ENCODE results near the gene PNPLA3.

The PNPLA3 gene

GRCh38 chr22:43956805-43957463 is 33.3 kb downstream of the PNPLA3 start:
- DNase-seq (ENCODE audit: low spot score): no peak

- DNase-seq (ENCODE audit: low spot score): no peak
Observed at GRCh38 chr22:43957871-43958270, 34.3 kb downstream of the PNPLA3 start.

- DNase-seq (ENCODE audit: low spot score): no peak
Observed at GRCh38 chr22:43964314-43964857, 40.8 kb downstream of the PNPLA3 start.

GRCh38 chr22:43967069-43967468 is 43.5 kb downstream of the PNPLA3 start:
- no peak for DNase-seq (ENCODE audit: low spot score)

GRCh38 chr22:43968614-43969013 is 45.0 kb downstream of the PNPLA3 start:
- DNase-seq (ENCODE audit: low spot score): no peak

GRCh38 chr22:43969021-43969878 is 45.6 kb downstream of the PNPLA3 start:
- DNase-seq (ENCODE audit: low spot score): no peak

GRCh38 chr22:43969989-43970755 is 46.6 kb downstream of the PNPLA3 start:
- no peak for DNase-seq (ENCODE audit: low spot score)

GRCh38 chr22:43971112-43971511 is 47.5 kb downstream of the PNPLA3 start:
- DNase-seq (ENCODE audit: low spot score): no peak

- DNase-seq (ENCODE audit: low spot score): no peak
Observed at GRCh38 chr22:43972931-43973462, 49.4 kb downstream of the PNPLA3 start.

- DNase-seq (ENCODE audit: low spot score): no peak
Observed at GRCh38 chr22:43974028-43974545, 50.5 kb downstream of the PNPLA3 start.

GRCh38 chr22:43975041-43975440 is 51.4 kb downstream of the PNPLA3 start:
- no peak for DNase-seq (ENCODE audit: low spot score)

GRCh38 chr22:43976861-43977795 is 53.5 kb downstream of the PNPLA3 start:
- no peak for DNase-seq (ENCODE audit: low spot score)

- DNase-seq (ENCODE audit: low spot score): no peak
Observed at GRCh38 chr22:43978558-43978957, 55.0 kb downstream of the PNPLA3 start.

- no peak for DNase-seq (ENCODE audit: low spot score)
Observed at GRCh38 chr22:43980579-43980978, 57.0 kb downstream of the PNPLA3 start.

GRCh38 chr22:43980996-43981395 is 57.4 kb downstream of the PNPLA3 start:
- DNase-seq (ENCODE audit: low spot score): no peak

- no peak for DNase-seq (ENCODE audit: low spot score)
Observed at GRCh38 chr22:43983808-43984207, 60.2 kb downstream of the PNPLA3 start.

- no peak for DNase-seq (ENCODE audit: low spot score)
Observed at GRCh38 chr22:43985532-43985931, 61.9 kb downstream of the PNPLA3 start.

GRCh38 chr22:43988116-43988820 is 64.7 kb downstream of the PNPLA3 start:
- no peak for DNase-seq (ENCODE audit: low spot score)

GRCh38 chr22:43988960-43989359 is 65.4 kb downstream of the PNPLA3 start:
- no peak for DNase-seq (ENCODE audit: low spot score)

GRCh38 chr22:43990044-43990443 is 66.4 kb downstream of the PNPLA3 start:
- DNase-seq (ENCODE audit: low spot score): no peak
